GM19455 (cell line): ENCODE data around the gene DOCK1.

Experiments used
- ATAC-seq: cut with Tn5 transposase; IDR thresholded peaks from one replicate; pipeline ENCODE4 v1.9.1; 2021; ENCODE audit not compliant: unreplicated experiment

Gene DOCK1

DNA sequence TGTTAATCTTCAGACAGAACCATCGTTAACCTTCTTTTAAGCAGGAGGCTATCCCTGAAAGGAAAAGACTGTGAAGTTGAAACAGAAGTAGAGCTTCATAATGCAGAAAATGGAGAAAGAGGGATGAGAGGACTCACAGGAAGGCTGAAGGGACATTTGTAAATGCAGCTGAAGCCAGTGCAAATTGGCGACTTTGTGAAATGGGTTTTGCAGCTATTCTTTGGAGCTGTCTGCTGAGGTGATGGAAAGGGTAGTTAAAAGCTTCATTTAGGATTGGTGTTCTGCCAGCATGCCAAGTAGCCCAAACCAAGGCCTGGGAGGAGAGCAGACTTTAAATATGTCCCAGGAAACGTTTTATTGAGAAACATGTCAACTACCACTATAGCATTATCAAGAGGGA, 168.4 kb downstream of the DOCK1 start:
- no peak for ATAC-seq

- no peak for ATAC-seq
Measured at GRCh38 chr10:127079392-127079791, 174.2 kb downstream of the DOCK1 start.

GRCh38 chr10:127080317-127080716, 175.1 kb downstream of the DOCK1 start:
- no peak for ATAC-seq

GRCh38 chr10:127081851-127082345, 176.7 kb downstream of the DOCK1 start:
- no peak for ATAC-seq

DNA sequence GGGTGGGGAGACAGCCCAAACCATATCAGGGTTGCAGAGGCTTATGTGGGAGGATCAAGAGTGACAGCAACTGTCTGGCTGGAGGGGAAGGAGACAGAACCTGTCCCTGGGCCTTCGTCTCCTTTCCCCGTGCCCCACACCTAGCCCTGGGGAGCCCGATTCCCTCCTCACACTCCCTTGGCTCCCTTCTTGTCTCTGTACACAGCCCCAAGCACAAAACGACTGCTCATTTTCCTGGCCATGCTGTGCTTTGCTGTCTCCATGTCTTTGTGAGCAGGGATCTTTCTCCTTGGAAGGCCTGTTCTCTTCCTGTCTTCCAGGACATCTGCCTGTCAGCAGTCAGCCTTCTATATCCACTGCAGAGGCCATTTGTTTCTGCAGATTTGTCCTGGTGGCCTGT, 177.4 kb downstream of the DOCK1 start:
- no peak for ATAC-seq

DNA sequence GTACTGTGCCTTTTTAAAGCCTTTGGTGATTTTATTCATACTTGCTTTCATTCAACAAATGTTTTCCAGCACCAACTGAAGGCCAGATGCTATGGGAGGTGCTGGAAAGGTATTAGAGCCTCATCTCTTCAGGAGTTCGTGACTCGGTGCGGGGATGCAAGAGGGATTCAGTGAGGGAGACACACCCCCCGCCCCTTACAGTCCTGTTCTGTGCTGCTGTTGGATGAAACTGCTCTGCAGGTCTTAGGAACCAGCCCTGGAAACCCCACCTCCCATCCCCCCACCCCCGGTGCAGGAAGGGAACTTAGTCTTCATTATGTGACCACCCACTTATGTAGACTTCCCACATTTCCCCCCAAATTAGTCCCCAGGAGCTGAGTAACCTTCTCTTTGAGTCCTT, 180.7 kb downstream of the DOCK1 start:
- ATAC-seq, result no peak

DNA sequence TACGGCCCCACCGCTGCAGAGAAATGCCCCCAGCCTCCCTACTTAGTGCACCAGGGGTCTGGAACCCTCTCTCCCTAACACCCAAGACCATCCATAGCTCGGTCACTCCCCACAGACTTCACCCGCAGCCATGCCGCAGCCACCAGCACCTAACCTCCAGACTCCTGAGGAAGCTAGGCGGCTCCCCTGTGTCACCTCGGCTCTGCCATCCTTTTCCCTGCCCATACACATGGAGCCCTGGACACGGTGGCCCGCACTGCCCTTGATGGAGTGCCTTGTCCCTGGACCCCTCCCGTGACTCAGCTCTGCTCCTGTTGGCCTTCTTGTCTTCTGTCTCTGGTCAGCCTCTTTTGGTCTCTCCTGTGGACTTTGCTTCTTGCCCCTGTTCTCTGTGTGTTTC, 183.7 kb downstream of the DOCK1 start:
- ATAC-seq, result no peak

DNA sequence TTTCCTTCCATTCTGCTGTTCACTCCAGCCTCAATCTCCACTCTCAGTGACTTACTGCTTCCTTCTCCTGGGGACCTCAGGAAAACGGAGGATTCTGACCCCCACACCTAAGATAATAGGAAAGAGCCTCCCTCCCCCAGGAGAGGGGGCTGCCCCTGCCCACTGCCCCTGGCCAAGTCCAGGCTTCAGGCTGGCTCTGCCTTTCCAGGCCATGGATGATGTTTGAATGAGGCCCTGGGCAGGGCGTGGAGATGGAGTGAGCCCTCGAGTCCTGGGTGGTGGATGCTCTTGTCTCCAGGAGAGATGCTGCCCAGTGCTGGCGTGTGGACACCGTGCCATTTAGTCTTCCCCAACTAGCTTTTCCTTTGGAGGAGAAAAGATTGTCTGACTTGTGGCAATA, 184.2 kb downstream of the DOCK1 start:
- ATAC-seq, result no peak

DNA sequence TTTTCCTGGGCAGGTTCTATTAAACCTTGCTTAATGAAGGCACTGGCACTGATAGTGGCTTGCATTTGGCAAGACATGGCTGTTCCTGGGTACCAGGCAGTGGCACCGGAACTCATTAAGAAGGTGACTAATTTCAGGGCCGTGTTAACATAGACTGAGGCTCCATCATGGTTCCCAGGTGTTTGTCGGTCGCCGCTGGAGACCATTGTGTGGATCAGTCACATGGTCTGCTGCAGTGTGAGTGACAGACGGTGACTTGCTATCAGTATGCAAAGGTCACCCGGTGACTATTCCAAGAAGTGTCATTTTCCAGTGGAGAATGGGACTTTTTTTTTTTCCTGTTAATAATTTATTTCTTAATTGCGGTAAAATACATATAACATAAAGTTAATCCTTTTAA, 184.9 kb downstream of the DOCK1 start:
- ATAC-seq, result no peak

- ATAC-seq, result no peak
Measured at GRCh38 chr10:127091354-127091753, 186.1 kb downstream of the DOCK1 start.

GRCh38 chr10:127092916-127093315, 187.7 kb downstream of the DOCK1 start:
- no peak for ATAC-seq

GRCh38 chr10:127094984-127095383, 189.8 kb downstream of the DOCK1 start:
- no peak for ATAC-seq

GRCh38 chr10:127100983-127101615, 195.9 kb downstream of the DOCK1 start:
- no peak for ATAC-seq

GRCh38 chr10:127102176-127102575, 196.9 kb downstream of the DOCK1 start:
- ATAC-seq, result no peak

- ATAC-seq, result no peak
Measured at GRCh38 chr10:127115100-127115499, 209.9 kb downstream of the DOCK1 start.

- no peak for ATAC-seq
Measured at GRCh38 chr10:127117125-127117524, 211.9 kb downstream of the DOCK1 start.

- no peak for ATAC-seq
Measured at GRCh38 chr10:127118034-127118433, 212.8 kb downstream of the DOCK1 start.

DNA sequence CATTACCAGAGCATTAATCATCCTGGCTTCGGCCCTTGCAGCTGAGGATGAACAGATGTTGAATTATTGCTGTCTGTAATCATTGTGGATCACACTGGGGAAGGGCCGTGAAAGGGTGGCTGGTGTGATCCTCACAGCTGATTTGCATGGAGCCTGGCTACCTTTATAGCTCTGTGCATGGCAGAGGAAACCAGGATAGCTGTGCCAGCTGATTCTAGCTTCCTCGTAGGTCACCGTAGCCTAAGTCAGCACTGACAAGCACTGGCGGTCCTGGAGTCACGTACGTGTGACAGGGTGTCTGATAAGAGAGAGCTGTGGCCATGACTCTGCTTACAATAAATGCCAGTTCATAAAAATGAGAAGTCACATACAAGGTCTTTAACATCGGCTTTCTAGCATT, 214.7 kb downstream of the DOCK1 start:
- ATAC-seq, result no peak

DNA sequence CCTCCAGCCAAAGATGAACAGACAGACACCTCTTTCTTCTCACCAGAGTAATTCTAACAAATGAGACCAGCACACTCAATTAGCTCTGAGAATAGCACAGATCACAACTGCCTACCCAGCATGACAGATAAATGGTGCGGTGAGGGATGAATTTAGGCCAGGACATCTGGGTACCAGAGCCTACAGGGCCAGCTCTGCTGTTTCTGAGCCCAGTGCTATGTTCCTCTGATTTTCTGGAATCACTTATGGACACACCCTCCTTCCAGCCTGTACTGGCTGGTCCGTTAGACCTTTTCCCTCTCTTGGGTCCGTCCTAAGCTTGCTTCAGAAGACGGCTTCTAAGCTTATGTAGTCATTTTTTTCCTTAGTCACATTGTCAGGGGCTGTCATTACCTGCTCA, 217.6 kb downstream of the DOCK1 start:
- no peak for ATAC-seq

DNA sequence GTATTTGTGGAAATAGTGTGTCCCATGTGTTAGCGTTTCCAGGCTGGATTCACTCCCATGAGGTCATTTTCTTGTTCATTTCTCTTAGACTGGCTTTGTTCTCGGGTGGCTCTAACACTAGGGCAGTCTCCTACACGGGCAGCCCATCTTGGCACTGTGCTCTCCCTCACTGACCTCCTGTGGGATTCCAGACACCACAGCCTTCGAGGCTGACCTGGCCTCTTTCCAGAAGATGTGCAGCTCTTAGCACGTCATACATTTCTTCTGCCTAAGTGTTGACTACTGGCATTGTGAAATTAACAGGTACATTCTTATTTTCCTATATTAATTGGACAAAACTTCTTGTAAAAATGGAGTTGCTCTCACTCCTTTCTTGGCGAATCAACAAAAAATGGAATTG, 218.4 kb downstream of the DOCK1 start:
- ATAC-seq, result no peak

- no peak for ATAC-seq
Measured at GRCh38 chr10:127125331-127125730, 220.1 kb downstream of the DOCK1 start.

DNA sequence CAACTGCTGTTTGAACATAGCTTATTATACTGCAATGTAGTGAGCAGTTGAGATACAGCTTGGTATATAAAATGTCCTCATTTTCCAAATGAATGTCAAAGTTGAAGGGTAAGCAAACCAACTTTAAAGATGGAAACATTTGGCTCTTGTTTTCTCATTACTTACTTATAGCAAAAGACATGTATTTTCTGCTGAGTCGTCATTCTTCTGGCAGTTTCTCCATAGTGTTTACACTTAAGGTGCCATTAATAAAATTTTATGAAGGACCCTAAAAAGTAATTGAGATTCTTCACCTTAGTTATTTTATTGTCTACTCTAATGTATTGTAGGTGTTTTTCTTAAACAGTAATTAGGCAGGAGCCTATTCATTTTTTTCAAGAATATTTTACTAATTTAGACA, 222.6 kb downstream of the DOCK1 start:
- no peak for ATAC-seq

GRCh38 chr10:127129104-127129503, 223.9 kb downstream of the DOCK1 start:
- ATAC-seq, result no peak
